ENCODE results near the gene P3H3.

GRCh38 chr12:6783828-6784227 lies 44.4 kb upstream of the P3H3 start:
- no peak for TF ChIP-seq CTCF (conservative IDR thresholded peaks at IDR 0.05; ENCODE audit: low read depth in 2 of 2)
- no peak for TF ChIP-seq JUNB (IDR thresholded peaks at IDR 0.05; ENCODE audit: unreplicated experiment)
- no peak for TF ChIP-seq EZH2 (IDR thresholded peaks at IDR 0.05; ENCODE audit: low read depth, unreplicated experiment)
- no peak for TF ChIP-seq EZH2phosphoT487 (IDR thresholded peaks at IDR 0.05; ENCODE audit: unreplicated experiment)
